ENCODE data around the gene AURKAIP1.
A peak's percentile ranks its signal among the peaks of the same experiment; 100 is the strongest.
"Not testable (repeated sequence)": the region's sequence is repeated elsewhere in the genome, so short reads cannot be mapped to it uniquely, and the experiment has no call there.

AURKAIP1 gene

DNA sequence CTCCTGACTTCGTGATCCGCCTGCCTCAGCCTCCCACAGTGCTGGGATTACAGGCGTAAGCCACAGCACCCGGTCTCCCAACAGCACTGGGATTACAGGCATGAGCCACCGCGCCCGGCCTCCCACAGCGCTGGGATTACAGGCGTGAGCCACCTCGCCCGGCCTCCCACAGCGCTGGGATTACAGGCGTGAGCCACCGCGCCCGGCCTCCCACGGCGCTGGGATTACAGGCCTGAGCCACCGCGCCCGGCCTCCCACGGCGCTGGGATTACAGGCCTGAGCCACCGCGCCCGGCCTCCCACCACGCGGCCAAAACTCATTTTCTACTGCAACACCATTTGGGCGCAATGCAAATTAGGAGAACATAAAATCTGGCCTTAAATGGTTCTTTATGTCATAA lies 10.3 kb upstream of the AURKAIP1 start:
- DNase-seq, result not testable (repeated sequence)

DNA sequence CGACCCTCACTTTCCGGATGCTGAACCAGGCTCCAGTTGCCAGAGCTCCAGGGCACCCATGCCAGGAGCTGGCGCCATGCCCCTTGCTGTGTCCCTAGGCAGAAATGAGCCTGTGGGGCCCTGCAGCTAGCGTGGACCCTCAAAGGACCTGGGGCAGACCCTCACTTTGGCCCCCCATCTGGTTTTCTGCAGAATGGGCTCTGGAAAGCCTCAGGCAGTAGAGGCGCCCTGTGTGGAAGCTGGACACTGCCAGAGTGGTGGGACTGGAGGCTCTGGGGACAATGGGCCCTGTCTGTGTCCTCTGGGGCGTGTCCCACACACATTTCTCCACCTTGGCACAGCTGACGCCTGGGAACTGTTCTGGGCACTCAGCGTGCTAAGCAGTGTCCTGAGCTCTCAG lies 6.3 kb upstream of the AURKAIP1 start:
- no peak for DNase-seq

DNA sequence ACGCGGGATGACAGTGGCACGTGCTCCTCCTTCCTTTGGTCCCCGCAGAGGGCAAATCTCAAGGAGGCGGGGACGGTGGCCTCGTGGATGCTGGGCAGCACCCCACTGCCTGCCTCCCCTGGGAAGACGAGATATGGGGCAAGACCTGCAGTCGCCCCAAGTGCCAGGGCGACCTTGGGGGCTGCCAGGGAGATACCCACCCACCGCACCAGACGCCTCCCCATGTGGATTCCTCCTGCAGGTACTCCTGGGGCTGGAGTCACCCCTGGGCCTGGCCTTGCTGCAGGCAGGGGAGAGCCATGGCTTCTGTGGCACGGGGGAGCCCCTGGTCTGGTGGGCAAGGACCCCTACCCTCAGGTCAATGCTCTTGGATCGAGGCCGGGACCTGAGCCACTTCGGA lies 5.9 kb upstream of the AURKAIP1 start:
- DNase-seq, result no peak

DNA sequence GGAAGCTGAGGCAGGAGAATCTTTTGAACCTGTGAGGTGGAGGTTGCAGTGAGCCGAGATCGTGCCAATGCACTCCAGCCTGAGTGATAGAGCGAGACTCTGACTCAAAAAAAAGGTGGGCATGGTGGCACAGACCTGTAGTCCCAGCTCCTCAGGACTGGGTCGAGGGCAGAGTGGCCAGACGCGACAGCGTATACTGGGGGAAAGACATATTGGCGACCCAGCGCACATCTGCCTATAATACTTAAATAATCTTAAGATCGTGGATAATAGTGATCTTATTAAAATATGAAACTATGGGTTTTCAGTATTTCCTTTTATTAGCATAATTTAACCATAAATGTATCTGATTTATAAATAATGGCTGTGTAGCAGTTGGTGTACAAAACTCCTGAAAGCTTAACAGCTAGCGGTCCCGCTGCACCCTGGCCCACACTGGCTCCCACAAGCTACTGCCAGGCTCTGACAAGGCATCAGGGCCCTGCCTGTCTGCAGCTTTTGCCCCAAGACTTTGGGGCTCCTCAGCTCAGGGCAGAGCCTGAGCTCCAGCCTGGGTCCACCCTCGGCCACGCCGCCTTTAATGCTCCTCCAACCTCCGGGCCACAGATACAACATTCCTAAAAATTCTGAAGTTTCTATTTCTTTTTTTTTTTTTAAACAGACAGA lies 2.7 kb upstream of the AURKAIP1 start:
- DNase-seq, result no peak

DNA sequence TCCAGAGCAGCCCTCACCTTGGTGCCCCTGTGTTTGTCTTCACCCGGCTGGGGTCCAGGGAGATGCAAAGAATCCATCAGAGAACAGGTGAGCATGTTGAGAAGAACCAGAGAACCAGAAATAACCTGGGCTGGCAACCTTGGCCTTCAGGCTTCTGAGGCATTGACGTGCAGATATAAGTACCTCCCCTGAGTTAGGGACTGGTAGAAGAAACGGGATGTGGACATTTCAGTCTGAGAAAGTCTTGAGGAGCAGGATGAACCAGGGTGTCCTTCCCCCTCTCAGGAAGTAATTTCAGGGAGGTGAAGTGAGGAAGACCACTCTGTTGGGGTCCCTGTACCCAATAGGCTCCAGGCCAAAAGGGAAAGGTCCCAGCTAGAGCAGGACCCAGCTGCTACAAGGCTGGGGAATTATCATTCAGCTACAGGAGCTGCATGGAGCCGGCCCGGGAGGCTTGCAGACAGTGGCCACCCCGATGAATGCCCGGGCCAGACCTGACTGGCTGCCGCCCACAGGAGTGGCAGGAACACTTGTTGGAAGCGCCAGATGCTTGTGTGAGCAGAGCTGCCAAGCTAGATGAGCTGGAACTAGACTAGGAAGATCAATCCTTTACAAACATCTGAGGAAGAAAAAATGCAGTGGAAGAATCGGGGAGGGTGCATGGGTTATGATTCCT lies 1.7 kb upstream of the AURKAIP1 start:
- DNase-seq, result no peak

DNA sequence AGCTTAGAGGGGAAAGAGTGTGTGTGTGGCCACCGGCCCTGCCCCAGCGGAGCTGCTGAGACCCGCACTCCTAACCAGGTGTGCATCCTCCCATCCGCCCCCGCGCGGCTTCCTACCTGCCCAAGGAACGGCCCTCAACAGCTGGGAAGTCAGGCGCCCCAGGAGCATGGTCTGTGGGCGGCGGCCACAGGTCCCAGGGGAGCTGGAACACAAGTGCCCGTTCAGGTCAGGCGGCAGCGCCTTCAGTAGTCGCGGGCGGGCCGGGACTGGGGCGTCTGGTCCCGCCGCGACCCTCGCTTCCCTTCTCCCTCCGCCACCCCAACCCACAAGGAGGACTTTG lies 448 bp downstream of the AURKAIP1 start:
- peak; percentile 44 for DNase-seq

DNA sequence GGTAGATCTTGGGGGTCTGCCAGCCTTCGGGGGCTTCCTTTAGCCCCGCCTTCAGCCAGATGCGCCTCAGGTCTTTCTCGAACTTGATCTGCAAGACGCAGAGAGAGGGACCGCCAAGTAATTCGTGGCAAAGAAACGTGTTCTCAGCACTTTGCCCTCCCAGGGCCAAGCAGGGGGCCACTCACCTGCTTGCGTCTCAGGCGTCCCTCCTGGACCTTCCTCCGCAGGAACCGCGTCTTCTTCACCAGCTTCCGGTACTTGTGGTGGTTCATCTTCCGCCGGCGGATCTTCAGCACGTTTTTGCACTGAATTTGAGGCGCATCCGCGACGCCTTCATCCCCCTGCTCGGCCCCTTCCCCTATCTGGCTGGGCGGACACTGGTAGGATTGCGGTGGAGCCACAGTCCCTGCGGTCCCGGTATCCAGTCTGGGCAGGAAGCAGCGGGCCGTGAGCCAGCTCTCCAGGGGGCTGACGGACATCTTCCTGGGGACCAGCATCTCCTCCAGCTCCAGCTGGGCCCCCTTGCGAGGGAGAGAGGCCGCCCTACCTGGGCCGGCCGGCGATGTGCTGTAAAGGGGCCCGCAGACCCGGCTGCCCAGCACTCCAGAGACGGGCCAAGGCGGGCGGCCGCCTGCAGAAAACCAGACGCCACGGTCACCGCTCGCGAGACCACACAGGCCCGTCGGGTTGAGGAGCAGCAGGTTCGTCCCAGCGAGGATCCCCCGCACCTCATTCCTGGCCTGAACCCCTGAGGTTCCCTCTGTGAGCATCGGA lies 1.0 kb downstream of the AURKAIP1 start:
- no peak for DNase-seq

DNA sequence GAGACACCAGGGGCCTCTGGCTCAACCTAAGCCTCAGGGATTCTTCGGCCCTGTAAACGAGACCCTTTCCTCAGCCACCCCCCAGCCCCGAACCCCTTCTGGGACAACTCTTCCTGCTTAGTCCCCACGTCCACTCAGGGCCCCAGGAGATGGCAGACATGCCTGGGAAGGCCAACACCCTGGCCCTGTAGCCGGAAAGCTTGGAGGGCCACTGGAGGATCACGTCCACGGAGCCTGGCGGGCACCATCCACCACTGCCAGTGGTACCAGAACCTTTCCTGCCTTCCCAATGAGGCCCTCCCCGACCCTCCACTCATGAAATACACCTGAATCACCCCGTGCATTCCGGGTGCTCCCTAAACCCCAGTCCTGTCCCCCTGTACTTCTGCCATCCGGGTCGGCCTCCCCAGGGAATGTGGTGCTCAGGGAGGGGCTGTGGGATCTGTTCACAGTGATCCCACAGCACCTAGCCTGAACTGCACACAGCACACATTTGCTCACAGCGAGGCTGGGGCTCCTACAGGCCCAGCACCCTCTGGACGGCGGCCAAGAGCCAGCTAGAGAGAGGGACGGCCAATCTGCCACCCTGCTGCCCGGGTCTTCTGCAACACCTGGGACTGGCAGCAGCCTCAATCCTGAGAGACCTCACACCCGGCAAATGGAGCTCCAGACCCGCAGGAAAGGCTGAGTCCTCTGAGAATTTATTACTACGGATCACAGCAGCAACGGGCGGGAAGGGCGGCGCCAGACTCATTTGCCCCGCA lies 1.8 kb downstream of the AURKAIP1 start:
- DNase-seq, result no peak

DNA sequence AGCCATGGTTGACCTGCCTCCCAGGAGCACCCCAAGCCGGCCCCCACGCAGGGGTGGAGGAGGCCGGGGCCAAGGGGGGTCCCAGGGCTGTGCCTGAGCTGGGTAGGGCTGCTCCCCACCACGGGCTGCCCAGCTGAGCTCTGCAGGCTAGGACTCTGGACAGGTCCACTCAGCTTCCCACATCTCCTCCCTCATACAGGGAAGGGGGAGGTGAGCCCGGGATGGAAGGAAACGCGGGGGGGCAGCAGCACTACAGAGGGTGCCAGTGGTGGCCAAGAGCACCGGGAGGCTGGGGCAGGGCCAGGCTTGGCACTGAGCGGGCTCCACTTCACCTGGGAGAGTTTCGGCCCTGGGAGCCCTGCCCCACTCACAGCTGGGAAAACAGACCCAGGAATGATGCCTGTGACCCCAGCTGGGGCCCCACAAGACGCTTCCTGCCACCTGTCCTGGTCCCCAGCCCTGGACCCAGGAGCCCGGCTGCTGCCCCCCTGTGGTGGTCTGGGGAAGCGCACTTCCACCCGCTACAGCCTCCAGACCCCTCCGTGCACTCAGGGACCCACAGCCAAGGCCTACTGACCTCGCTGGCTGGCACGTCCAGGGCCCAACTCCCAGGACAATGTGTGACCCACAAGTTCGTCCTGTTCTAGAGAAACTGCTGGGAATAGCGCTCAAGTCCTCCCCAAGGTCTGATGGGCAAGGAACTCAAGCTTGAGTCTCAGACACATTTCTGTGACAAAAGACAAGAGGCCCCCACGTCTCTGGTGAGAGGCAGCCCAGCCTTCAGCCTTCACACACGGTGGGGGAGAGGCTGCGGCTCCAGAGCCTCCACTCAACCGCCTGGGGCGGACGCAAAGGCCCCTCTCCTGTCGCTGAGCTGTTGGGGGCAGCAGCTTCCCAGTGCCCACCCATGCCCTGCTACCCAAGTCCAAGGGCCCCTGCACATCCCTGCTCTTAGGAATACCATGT lies 3.0 kb downstream of the AURKAIP1 start:
- DNase-seq, result peak; percentile 76

DNA sequence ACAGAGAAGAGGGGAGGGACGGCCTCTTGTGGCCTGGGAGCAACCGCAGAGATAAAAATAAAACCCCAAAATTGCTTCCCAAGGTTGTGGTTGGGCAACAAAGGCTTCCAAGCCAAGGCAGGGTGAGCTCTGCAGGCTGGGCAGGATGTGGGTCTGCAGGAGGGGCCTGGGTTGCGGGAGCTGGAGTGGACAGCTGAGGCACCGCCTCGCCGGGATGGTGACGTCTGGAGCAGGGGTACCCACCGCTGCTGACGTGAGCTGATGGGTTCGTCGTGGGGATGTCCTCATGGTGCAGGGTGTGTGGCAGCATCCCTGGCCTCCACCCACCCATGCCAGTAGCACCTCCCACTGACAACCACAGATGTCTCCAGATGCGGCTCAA lies 3.7 kb downstream of the AURKAIP1 start:
- peak; percentile 89 for DNase-seq

DNA sequence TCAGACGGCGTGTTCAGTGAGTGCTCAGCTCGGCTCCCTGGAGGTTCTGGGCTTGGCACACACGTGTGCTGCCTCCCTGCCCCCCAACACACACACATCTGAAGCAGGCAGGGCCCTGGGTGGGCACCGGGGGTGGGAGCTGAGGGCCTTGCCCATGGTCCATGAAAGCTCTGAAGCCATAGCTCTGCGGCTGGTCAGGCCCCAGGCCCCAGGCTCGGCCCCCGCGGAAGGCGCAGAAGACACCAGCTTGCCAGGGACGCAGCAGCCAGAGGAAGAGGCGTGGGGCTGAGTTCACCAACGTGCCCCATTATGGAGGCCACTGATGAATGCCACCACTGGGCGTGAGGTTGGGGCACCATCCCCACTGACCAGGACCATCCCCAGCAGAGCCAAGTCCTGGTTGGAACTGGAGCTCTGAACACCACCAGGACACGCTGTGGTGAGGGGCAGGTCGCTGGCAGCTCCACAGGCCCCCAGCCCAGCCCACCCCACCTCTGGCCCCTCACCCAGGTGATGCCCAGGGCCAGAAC lies 4.2 kb downstream of the AURKAIP1 start:
- DNase-seq, result no peak

DNA sequence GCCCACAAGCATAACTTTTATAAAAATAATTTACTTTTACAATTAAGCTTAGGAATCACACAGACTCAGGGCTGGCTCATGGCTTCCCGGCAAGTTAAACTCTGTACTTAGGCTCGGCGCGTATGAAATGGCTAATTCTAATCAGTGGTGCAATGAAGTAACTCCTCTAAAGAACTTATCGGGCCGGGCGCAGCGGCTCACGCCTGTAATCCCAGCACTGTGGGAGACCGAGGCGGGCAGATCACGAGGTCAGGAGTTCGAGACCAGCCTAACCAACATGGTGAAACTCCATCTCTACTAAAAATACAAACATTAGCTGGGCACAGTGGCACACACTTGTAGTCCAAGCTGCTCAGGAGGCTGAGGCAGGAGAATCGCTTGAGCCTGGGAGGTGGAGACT lies 4.9 kb downstream of the AURKAIP1 start:
- DNase-seq, result not testable (repeated sequence)

DNA sequence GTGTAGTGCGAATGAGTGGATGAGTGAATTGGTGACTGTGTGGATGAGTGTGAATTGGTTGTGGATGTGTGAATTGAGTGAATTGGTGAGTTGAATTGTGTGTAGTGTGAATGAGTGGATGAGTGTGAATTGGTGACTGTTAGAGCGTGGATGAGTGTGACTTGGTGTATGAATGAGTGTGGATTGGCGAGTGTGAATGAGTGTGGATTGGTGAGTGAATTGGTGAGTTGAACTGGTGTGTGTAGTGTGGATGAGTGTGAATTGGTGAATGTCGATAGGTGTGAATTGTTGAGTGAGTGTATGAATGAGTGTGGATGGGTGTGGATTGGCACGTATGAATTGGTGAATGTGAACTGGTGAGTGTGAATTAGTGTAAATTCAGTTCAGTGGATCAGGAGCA lies 7.7 kb downstream of the AURKAIP1 start:
- no peak for DNase-seq

DNA sequence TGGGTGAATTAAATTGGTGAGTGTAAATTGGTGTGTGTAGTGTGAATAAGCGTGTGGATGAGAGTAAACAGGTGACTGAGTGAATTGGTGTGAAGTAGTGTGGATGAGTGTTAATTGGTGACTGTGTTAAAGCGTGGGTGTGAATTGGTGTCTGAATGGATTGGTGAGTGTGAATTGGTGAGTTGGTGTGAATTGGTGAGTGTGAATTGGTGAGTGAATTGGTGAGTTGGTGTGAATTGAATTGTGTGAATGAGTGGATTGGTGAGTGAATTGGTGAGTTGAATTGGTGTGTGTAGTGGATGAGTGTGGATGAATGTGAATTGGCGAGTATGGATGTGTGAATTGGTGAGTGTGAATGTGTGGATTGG lies 8.3 kb downstream of the AURKAIP1 start:
- DNase-seq, result no peak

DNA sequence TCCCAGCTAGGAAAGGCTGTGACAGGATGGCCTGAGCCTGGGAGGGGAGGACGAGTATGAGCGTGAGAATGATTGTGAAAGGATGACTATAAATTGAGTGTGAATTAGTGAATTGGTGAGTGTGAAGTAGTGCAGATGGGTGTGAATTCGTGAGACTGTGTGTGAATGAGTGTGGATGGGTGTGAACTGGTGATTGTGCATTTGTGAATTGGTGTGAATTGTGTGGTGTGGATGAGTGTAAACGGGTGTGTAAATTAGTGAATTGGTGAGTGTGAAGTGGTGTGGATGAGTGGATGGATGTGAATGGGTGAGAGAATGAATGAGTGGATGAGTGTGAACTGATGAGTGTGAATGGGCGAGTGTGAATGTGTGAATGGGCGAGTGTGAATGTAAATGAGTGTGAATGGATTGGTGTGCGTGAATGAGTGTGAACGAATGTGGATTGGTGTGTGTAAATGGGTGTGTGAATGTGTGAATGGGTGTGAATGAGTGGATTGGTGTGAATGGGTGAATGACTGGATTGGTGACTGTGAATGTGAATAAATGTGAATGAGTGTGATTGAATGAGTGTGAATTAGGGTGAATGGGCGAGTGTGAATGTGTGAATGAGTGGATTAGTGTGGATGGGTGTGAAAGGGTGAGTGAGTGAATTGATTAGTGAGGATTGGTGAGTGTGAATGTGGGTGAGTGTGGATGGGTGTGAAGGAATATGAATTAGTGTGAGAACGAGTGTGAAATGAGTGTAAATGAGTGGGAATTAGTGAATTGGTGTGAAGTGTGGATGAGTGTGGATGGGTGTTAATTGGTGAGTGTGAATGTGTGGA lies 8.9 kb downstream of the AURKAIP1 start:
- no peak for DNase-seq

DNA sequence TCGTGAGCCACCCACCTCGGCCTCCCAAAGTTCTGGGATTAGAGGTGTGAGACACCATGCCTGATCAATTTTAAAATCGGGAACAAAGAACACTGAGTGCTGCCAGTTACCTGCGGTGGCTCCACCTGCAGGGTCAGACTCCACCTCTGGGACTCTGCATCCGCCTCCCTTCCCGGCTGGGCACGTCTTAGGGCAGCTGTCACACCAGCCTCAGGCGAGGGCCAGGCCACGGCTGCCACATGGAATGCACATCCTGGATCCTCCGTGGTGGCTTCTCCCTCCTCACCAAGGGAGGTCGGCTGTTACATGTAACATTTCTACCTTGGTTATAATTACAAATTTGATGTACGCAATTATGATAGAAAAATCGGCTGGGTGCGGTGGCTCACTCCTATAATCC lies 10.7 kb downstream of the AURKAIP1 start:
- no peak for DNase-seq

DNA sequence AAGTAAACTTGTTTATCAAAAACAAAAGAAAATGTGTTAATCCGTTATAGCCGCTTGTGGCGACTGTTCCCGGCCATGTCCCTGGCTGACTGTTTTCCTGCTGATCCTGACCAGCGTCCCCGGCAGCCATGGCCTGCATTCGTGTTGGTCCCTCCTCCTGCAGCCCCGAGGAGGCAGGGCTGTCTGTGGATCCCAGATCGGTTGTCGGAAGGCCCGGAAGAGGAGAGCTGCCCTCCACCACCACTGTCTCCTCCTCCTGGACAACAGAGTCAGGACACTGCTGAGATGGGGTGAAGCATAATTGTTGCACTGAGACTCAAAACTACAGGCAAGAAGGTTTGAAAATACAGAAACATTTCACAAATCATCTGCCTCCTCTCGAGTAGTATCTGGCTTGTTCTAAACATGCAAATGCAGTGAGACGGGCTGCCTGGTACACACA lies 13.0 kb downstream of the AURKAIP1 start:
- DNase-seq, result no peak

DNA sequence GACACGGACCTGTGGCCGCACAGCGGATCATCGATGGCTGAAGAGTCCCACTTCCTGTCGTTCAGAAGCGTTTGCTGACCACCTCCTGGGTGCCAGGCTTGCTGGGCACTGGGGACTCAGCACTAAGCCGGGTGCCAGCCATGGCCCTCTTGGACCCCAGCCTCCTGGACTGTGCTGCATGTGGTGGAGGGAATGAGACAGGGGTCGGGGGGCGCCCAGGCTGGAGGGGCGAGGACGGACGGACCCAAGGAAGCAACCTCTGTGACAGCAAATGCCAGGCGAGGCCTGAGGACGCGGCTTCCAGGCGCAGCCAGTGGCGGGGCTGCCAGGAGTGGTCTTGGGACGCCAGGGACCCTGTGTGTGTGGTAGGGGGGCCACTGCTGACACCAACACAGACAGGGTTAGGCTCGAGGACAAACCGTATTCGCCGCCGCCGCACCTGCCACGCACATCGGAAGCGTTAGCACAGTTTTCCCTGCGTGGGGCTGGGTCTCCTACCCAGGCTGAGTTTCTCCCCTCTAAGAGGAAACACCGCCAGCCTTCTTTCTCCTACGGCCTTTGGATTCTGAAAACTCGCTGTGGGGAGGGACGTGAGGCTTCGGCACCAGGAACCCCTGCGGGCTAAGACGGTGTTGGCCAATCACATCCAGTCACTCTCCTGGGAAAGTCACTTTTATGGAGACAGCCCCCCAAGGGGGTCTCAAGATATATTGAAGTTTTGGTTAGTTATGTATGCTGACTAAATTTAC lies 13.6 kb downstream of the AURKAIP1 start:
- no peak for DNase-seq

DNA sequence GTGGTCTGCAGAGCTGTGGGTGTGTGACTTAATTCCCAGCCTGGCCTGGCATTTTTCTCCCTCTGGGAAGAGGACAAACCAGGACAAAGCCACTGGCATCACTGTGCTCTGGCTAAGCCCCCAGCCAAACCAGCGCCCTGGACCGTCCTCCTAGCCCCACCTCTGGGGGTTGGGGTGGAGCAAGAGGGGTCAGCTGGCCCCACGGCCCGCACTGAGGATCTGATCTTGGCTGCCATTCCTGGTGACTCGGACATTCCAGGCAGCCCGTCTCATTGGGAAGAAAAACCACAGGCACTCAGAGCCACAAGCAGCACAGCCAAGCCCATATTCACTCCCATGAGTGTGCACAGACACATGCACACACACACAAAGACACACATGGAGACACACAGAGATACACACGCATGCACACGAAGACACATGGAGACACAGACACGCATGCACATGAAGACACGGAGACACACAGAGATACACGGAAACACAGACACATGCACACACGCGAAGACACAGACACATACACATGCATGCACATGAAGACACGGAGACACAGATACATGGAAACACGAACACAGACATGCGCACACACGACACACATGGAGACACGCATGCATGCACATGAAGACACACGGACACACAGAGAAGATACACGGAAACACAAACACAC lies 14.4 kb downstream of the AURKAIP1 start:
- DNase-seq, result no peak
